HEK293T (cell line): ENCODE data around the gene GRAMD1B.

Source experiments
- CTCF ChIA-PET: fragments of 350-600 bp; formaldehyde crosslinking; extraction: SDS; loops from one replicate; lab custom pipeline; 2021; ENCODE audit warnings: antibody characterized with exemption, inconsistent platforms; lab: Yijun Ruan, JAX
- POLR2A ChIA-PET: fragments of 350-600 bp; formaldehyde crosslinking; extraction: SDS; loops from one replicate; lab custom pipeline; 2020; ENCODE audit warnings: antibody characterized with exemption, inconsistent platforms; lab: Yijun Ruan, JAX
- DNase-seq: peaks from one replicate; pipeline ENCODE4 v3.0.0; 2012; ENCODE audit warnings: mixed read lengths; ENCODE audit errors: extremely low spot score
- ARNT ChIP-seq: fragments of 450-650 bp; IDR thresholded peaks from 2 replicates; pipeline ENCODE4 v1.6.1; 2017; ENCODE audit warnings: mild to moderate bottlenecking
- BHLHE40 ChIP-seq: fragments of 450-650 bp; IDR thresholded peaks from 2 replicates; pipeline ENCODE4 v1.6.1; 2016; ENCODE audit warnings: mild to moderate bottlenecking, moderate library complexity, borderline replicate concordance
- CTBP1 ChIP-seq: fragments of 450-650 bp; IDR thresholded peaks from 2 replicates; pipeline ENCODE4 v1.6.1; 2016; ENCODE audit warnings: borderline replicate concordance
- ELF4 ChIP-seq: fragments of 450-650 bp; IDR thresholded peaks from 2 replicates; pipeline ENCODE4 v1.6.1; 2017; ENCODE audit warnings: antibody characterized with exemption
- FOXA1 ChIP-seq: fragments of 450-650 bp; IDR thresholded peaks from 2 replicates; pipeline ENCODE4 v1.6.1; 2016; ENCODE audit warnings: mild to moderate bottlenecking
- FOXK2 ChIP-seq: fragments of 450-650 bp; IDR thresholded peaks from 2 replicates; pipeline ENCODE4 v1.6.1; 2016; ENCODE audit warnings: mild to moderate bottlenecking
- FOXM1 ChIP-seq: fragments of 450-650 bp; IDR thresholded peaks from 2 replicates; pipeline ENCODE4 v1.6.1; 2017; ENCODE audit warnings: mild to moderate bottlenecking, borderline replicate concordance
- HDGF ChIP-seq: fragments of 450-650 bp; IDR thresholded peaks from 2 replicates; pipeline ENCODE4 v1.6.1; 2017; ENCODE audit warnings: antibody characterized with exemption, borderline replicate concordance
- L3MBTL2 ChIP-seq: fragments of 450-650 bp; conservative IDR thresholded peaks from 2 replicates; pipeline ENCODE4 v1.6.1; 2016; ENCODE audit warnings: mild to moderate bottlenecking
- LEF1 ChIP-seq: fragments of 450-650 bp; IDR thresholded peaks from 2 replicates; pipeline ENCODE4 v1.6.1; 2017; ENCODE audit warnings: mild to moderate bottlenecking, borderline replicate concordance
- NFRKB ChIP-seq: fragments of 450-650 bp; IDR thresholded peaks from 2 replicates; pipeline ENCODE4 v1.6.1; 2016; ENCODE audit warnings: mild to moderate bottlenecking, moderate library complexity
- PKNOX1 ChIP-seq: fragments of 450-650 bp; IDR thresholded peaks from 2 replicates; pipeline ENCODE4 v1.6.1; 2016
- SP1 ChIP-seq: fragments of 450-650 bp; IDR thresholded peaks from 2 replicates; pipeline ENCODE4 v1.6.1; 2017
- SUZ12 ChIP-seq: fragments of 450-650 bp; IDR thresholded peaks from 2 replicates; pipeline ENCODE4 v1.6.1; 2016; ENCODE audit warnings: mild to moderate bottlenecking
- TARDBP ChIP-seq: fragments of 450-650 bp; IDR thresholded peaks from 2 replicates; pipeline ENCODE4 v1.6.1; 2016
- ZNF384 ChIP-seq: fragments of 450-650 bp; IDR thresholded peaks from 2 replicates; pipeline ENCODE4 v1.6.1; 2016

The GRAMD1B gene

GRCh38 chr11:123407130-123407995 lies 22.7 kb upstream of the GRAMD1B start:
- POLR2A ChIA-PET, result interaction anchor here (1.0 to 1.3 kb wide), 3 partner anchors 22 to 27 kb away, joined by 3 to 5 read pairs (median 3); no protein-coding TSS in a partner anchor
- TF ChIP-seq HDGF (no peak), SUZ12 (no peak), CTBP1 (no peak), L3MBTL2 (no peak), ZNF384 (no peak), ARNT (no peak), FOXM1 (no peak), FOXA1 (no peak), SP1 (no peak), NFRKB (no peak), TARDBP (no peak), ELF4 (no peak), PKNOX1 (no peak), LEF1 (no peak), FOXK2 (no peak), BHLHE40 (no peak)
- peak; percentile 67 for DNase-seq
- CTCF ChIA-PET, result interaction anchor here (0.5 to 3.6 kb wide), 27 partner anchors 9 to 173 kb away, joined by 3 to 31 read pairs (median 5); no protein-coding TSS in a partner anchor

GRCh38 chr11:123407996-123408597 lies 22.0 kb upstream of the GRAMD1B start:
- TF ChIP-seq BHLHE40 (no peak), PKNOX1 (no peak), ELF4 (no peak), FOXA1 (no peak), TARDBP (no peak), CTBP1 (no peak)
- no peak for DNase-seq
- POLR2A ChIA-PET, result interaction anchor here (1.0 to 1.3 kb wide), 3 partner anchors 21 to 27 kb away, joined by 3 to 5 read pairs (median 3); no protein-coding TSS in a partner anchor
- CTCF ChIA-PET, result interaction anchor here (0.7 to 3.6 kb wide), 24 partner anchors 10 to 172 kb away, joined by 3 to 31 read pairs (median 5); no protein-coding TSS in a partner anchor

- ChIA-PET POLR2A (interaction anchor here (1.1 to 1.3 kb wide), 2 partner anchors 21 to 23 kb away, joined by 3 to 5 read pairs; no protein-coding TSS in a partner anchor), CTCF (interaction anchor here (0.9 to 3.6 kb wide), 8 partner anchors 13 to 171 kb away, joined by 3 to 31 read pairs (median 10); no protein-coding TSS in a partner anchor)
- no peak for DNase-seq
- TF ChIP-seq CTBP1, result no peak
- TF ChIP-seq FOXK2, result no peak
- TF ChIP-seq NFRKB, result no peak
- no peak for TF ChIP-seq HDGF
- TF ChIP-seq SUZ12, result no peak
- no peak for TF ChIP-seq FOXA1
- no peak for TF ChIP-seq ARNT
- no peak for TF ChIP-seq FOXM1
- no peak for TF ChIP-seq L3MBTL2
- no peak for TF ChIP-seq BHLHE40
- no peak for TF ChIP-seq PKNOX1
- TF ChIP-seq SP1, result no peak
- no peak for TF ChIP-seq TARDBP
- TF ChIP-seq ELF4, result no peak
- no peak for TF ChIP-seq LEF1
- TF ChIP-seq ZNF384, result no peak
These were observed 21.2 kb upstream of the GRAMD1B start for GRCh38 chr11:123408619-123409455.

- ChIA-PET CTCF (interaction anchor here (0.9 to 3.6 kb wide), 3 partner anchors 25 to 69 kb away, joined by 3 to 31 read pairs (median 26); no protein-coding TSS in a partner anchor), POLR2A (no interaction called here)
- no peak for TF ChIP-seq HDGF
- no peak for TF ChIP-seq SP1
- TF ChIP-seq PKNOX1, result no peak
- TF ChIP-seq ELF4, result no peak
- TF ChIP-seq FOXK2, result no peak
- no peak for TF ChIP-seq BHLHE40
- TF ChIP-seq FOXM1, result no peak
- TF ChIP-seq L3MBTL2, result no peak
- no peak for TF ChIP-seq TARDBP
- TF ChIP-seq FOXA1, result no peak
- no peak for TF ChIP-seq NFRKB
- no peak for TF ChIP-seq ARNT
- no peak for TF ChIP-seq SUZ12
- TF ChIP-seq CTBP1, result no peak
- no peak for TF ChIP-seq ZNF384
- no peak for TF ChIP-seq LEF1
- DNase-seq, result no peak
These were observed 20.4 kb upstream of the GRAMD1B start for GRCh38 chr11:123409456-123410217.
